Daoy (cell line): Measurements from ENCODE around the gene LARGE1. TPM values are rescaled to one million over a fixed set of nuclear protein-coding genes. Genes with fewer than 3 reads are reported as not detected.

Experiments used
- DNase-seq: peaks from one replicate; pipeline ENCODE4 v3.0.0-alpha.2; 2015; ENCODE audit warnings: low read depth
- total RNA-seq: library from RNA; depleted of rRNA; stranded (reverse); fragments of >200 nt; shearing (Covaris generic); gene quantifications from 2 replicates; pipeline ENCODE4 v1.2.3, GENCODE V29; 2014

Gene LARGE1
- total RNA-seq, 1 experiment from 2014 or later, result 9.1 TPM

GRCh38 chr22:33426451-33426850 is 493.8 kb downstream of the LARGE1 start:
- no peak for DNase-seq

- no peak for DNase-seq
Measured at GRCh38 chr22:33421859-33422258, 498.4 kb downstream of the LARGE1 start.

GRCh38 chr22:33418484-33418883 is 501.8 kb downstream of the LARGE1 start:
- DNase-seq, result no peak

GRCh38 chr22:33415401-33415800 is 504.9 kb downstream of the LARGE1 start:
- DNase-seq, result no peak

DNA sequence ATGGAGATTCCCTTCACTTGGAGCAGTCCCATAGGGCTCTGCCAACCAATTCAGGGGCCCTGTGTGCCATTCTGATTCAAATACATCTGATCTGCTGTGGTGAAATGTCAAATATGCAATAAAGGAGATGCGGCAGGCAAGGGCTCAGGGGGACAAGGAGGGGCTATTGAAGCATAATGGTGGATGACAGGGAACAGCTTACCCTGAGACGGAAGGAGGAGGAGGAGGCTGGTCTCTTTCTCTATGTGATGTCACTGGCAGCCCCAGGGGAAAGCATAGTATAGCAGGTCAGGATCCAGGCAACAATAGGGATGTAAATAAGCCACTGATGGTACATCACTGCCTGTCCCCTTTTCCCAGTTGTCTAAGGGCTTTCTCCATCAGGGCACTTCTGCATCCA is 511.2 kb downstream of the LARGE1 start:
- no peak for DNase-seq

DNA sequence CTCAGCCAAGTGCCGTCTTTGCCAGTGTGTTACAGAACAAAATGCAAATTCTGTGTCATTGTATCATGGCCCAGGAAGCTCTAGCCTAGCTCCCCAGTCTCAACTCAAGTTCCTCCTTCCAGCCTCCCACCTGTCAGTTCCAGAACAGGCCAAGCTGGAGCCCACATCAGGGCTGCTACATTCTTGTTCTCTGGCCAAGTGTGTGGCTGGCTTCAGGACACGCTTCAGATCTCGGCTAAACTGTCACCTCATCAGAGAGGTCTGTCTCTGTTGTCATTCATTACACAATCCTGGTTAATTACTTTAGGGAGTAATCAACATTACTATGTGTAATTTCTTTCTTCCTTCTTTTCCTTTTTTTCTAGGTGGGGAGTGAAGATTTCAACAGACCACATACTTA is 515.1 kb downstream of the LARGE1 start:
- DNase-seq, result peak; percentile 27

GRCh38 chr22:33404723-33405122 is 515.6 kb downstream of the LARGE1 start:
- peak; percentile 16 for DNase-seq

DNA sequence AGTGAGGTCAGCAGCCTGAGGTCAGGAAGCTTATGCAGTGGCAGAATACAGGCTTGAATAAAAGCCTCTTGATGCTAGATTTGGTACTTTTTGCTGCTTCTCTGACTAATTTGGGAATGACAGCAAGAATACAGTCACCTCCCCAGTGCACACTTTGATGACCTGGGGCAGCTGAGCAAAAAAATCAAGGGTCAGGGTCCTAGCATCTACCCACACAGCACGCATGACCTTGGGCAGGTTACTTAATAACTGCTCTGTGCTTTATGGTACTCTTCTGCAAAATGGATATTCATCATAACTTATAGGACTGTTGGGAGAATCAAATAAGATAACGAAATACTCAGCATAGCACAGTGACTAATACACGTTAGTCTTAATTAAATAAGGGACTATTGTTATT is 518.0 kb downstream of the LARGE1 start:
- no peak for DNase-seq

GRCh38 chr22:33401291-33401690 is 519.0 kb downstream of the LARGE1 start:
- peak; percentile 57 for DNase-seq

- no peak for DNase-seq
Measured at GRCh38 chr22:33400891-33401290, 519.4 kb downstream of the LARGE1 start.

DNA sequence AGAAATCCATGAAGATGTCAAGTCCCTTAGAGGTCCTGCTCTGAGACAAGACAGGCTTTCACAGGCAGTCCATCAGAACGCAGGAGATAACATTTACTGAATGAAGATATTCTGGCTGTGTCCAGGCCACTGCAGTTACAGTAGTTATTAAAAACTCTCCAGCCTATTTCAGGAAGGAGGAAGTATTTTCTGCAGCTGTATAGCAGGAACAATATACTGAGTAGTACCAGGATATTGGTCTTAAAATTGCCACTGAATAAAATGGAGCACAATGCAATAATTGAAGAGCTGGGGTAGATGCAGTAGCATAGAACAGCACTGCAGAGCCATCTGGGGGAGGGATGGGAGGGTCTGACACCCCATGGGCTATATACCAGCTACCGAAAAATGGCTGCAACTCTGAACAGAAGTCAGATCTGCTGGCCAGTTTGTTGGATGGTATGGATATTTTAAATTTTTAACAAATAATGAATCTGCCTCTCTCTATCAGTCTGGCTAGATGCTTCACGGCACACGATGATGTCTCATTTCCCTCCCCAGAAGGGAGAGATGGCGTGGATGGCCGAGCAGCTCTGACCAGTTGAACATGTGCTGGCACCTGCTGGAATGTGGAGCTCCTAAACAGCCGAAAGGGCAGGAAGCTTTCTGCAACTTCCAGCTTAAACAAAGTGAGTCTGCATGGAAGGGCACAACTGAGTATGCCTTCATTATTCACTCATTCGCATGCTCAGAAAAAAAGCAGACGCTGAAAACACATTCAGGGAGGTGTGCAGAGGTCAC is 520.0 kb downstream of the LARGE1 start:
- DNase-seq, result no peak

DNA sequence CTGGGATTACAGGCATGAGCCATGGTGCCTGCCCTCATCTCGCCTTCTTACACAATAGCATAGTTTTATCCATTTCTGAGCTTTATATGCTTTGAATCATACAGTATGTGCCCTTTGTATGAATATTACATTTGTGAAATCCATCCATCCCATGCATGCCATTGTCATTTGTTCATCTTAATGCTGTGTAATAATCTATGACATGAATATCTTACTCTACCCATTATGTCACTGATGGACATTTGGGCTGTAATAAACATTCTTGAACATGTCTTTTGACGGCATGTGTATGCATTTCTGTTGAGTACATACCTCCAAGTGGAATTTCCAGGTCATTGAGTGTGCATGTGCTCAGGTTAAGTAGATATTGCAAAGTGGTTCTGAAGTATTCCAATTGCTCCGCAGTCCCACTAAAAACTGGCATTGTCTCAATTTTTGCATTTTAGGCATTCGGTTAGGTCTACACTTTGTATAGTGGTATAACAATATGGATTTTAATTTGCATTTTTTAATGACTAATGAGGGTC is 522.8 kb downstream of the LARGE1 start:
- no peak for DNase-seq

GRCh38 chr22:33393432-33393831 is 526.8 kb downstream of the LARGE1 start:
- DNase-seq, result no peak

DNA sequence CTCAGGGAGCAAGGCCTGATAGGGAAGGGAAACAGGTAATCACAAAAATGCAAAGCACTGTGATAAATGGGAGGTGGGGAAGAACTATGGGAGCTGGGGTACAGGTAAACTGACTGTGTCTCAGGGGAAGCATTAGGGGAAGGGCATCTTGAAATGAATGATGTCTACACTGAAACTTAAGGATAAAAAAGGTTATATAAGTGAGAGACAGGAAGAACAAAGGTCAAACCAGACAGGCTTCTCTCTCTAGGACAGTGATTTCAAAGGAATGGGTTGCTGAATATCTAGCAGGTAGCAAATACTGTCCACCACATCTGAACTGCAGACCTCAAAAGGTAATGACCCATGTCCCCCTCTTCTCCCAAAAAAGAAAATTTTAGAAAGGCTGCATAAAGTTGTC is 529.0 kb downstream of the LARGE1 start:
- no peak for DNase-seq

GRCh38 chr22:33389936-33390335 is 530.3 kb downstream of the LARGE1 start:
- peak; percentile 37 for DNase-seq

DNA sequence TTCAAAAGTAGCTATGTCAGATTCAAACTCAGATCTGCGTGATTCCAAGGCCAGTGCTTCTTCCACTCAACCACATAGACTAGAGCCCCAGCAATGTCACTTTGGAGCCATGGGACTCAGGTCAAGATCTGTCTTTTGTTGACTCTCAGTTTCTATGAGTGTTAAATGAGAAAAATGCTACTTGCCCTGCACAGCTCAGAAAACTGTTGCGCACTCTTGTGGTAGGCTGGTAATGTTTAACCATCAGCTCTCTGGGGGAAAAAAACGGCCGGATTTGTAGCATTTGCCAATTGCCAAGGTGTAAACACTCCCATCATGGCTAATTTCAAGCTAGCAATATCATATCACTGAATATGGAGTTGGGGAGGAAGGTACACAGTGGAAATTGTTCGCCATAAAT is 534.0 kb downstream of the LARGE1 start:
- DNase-seq, result no peak

- DNase-seq, result no peak
Measured at GRCh38 chr22:33385611-33386010, 534.7 kb downstream of the LARGE1 start.

DNA sequence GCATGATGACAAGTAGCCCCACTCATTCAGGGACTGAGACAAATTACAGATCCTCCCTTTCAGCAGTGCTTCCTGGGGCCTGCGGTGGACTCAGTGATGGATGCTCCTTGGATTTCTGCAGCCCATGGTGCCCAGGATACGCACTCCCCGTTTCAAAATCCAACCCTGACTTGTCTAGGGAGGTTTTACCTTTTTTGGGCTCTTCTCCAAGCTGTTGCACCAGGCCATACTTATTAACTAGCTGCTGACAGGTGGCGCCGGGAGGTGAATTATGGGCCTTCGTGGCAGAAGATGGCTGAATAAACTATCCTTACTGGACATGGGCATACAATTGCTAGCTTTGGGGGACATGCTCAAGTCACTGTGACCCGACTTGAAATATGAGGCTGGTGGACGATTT is 537.8 kb downstream of the LARGE1 start:
- no peak for DNase-seq

DNA sequence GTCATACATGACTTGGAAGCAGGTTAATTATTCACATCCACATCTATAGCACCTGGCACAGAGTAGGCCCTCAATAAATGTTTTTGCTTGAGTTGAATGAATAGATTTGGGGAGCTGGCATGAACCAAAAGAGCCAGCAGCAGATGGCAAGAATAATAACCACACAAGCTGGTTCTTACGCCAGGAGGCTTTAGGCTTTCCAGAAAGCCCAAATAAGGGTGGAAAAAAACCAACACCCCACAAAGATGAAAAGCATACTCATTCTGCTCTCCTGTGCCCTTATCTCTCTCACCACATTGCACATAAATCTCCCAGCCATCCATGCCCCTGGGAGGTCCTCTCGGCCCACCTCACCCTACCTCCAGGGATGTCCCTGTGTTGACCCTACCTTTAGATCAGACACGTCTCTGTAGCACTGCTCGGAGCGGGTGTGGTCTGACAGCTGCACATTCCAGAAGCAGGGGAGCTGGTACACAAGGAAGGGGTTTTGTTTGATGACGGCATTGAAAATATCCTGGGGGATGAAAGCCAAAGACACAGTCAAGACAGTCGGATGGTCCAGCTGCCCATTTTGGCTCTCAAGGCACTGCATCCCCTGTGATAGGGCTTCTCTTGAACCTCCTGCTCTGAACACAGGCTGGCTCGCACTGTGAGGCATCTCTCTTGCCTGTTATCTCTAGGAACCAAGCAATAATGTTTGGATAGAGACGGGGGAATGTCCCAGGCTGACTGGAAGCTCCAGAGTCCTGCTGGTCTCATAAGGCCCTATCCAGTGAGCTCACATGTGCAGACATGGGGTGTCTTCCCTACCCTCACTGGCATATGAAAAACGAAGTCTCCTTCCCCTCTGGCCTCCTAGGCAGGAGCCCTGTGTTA is 538.5 kb downstream of the LARGE1 start:
- DNase-seq, result peak; percentile 38

DNA sequence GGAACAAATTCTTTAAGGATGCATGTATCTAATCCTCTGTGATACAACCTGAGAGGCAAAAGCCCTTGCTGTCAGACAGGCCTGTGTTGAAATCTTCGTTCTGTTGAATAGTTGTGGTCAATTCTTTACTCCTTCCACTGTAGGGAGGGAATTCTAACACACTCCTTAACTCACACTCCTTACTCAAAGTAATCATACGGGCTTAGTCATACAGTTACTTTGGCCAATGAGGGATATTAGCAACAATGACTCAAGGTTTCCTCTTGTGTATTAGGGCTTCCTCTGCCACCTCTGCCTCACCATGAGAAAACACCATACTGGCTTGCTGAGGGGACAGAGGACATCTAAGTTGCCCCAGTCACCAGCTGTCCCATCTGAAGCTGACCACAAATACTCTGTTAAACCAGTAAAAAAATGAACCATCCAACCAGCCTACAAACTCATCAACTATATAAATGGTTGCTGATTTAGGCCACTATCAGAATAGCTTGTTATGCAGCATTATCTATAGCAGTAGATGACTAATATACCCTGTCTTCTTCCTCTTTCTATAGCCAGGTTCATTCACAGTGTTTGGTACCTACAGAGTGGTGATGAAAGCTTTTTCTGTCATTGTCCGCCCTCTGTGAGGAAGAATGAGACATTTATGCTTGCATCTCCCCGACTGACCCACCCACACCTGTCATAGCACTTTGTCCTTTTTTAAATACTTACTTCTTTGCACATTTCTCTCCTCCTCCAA is 539.3 kb downstream of the LARGE1 start:
- peak; percentile 76 for DNase-seq

GRCh38 chr22:33379836-33380235 is 540.4 kb downstream of the LARGE1 start:
- DNase-seq, result no peak

DNA sequence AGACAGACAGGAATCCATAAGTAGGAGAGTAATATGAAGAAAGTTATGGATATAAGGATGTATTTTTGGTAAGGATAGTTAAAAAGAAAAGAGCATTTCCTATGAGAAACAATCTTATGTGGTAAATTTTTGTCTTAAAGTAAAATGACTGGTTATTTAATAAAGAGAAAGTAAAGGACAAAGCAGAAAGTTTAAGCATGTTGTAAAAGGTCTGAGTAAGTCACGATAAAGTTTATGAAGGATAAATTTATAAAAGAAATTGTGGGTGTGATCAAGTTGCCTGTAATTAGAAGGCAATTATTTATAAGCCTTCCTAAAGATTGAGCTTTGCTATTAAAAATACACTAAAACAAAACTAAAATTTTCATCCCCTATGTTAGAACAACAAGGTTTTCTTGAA is 547.4 kb downstream of the LARGE1 start:
- DNase-seq, result no peak
